ENCODE results near the gene INPP5A.

GRCh38 chr10:132707121-132707775 is 169.7 kb downstream of the INPP5A start:
- no peak for TF ChIP-seq CTCF (IDR thresholded peaks at IDR 0.05; ENCODE audit: low read depth, low read length, poor library complexity, severe bottlenecking)
- TF ChIP-seq EZH2phosphoT487 (IDR thresholded peaks at IDR 0.05; ENCODE audit: borderline replicate concordance, low read length) = no peak

All from DOHH2 (cell line).